Measurements from ENCODE around the gene ANKRD31. TPM values are rescaled to one million over a fixed set of nuclear protein-coding genes. Genes with fewer than 3 reads are reported as not detected.
"Not testable (repeated sequence)": the region's sequence is repeated elsewhere in the genome, so short reads cannot be mapped to it uniquely, and the experiment has no call there.

Gene ANKRD31
- total RNA-seq, 2 donors from 2014 or later, result 0.41 to 3.7 TPM

DNA sequence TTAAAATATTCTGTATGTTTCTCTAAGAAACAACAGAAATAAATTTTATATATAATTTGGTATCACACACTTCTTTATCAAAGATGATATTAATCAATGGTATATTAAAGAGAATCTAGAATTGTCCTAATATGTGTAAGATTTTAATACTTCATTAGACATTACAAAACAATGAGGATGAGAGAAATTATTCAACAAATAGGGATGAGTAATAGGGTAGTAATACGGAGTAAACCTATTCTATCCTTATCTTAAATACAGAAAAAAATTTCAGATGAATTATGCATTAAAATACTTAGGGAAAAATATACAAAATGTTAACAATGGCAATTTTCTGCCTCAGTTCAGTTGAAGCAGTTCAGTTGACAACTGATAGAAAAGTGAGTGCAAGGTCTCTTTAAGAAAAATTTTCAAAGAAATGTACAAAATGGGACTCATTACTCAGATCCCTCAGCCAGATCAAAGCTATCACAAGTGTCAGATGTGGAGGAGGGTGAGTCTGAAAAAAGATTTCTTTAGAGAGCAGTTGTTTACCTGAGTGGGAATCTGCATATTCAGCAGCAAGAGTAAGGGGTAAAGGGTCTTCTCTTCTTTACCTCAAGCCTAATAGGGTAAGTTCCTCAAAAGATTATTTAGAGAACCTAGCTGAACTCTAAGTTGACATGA is 127.6 kb downstream of the ANKRD31 start:
- TF ChIP-seq POLR2AphosphoS5 (IDR thresholded peaks at IDR 0.05) (no peak), POLR2A (IDR thresholded peaks at IDR 0.05) (no peak)
- TF ChIP-seq, protein P1, sequence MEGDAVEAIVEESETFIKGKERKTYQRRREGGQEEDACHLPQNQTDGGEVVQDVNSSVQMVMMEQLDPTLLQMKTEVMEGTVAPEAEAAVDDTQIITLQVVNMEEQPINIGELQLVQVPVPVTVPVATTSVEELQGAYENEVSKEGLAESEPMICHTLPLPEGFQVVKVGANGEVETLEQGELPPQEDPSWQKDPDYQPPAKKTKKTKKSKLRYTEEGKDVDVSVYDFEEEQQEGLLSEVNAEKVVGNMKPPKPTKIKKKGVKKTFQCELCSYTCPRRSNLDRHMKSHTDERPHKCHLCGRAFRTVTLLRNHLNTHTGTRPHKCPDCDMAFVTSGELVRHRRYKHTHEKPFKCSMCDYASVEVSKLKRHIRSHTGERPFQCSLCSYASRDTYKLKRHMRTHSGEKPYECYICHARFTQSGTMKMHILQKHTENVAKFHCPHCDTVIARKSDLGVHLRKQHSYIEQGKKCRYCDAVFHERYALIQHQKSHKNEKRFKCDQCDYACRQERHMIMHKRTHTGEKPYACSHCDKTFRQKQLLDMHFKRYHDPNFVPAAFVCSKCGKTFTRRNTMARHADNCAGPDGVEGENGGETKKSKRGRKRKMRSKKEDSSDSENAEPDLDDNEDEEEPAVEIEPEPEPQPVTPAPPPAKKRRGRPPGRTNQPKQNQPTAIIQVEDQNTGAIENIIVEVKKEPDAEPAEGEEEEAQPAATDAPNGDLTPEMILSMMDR (IDR thresholded peaks at IDR 0.05), result no peak
- Histone ChIP-seq H3K36me3 (no peaks in the 10 kb centered on the region), H3K9me3 (no peaks in the 10 kb centered on the region), H3K4me1 (replicated peaks) (no peaks in the 10 kb centered on the region), H3K27me3 (replicated peaks; ENCODE audit: insufficient read depth) (no peaks in the 10 kb centered on the region), H3K27ac (no peak overlapping the region), H3K4me3 (no peak overlapping the region)
- intact Hi-C loops (cut with DNase I), result no loop called here
- 90% methylated on average over 1 of the region's 1 CpG for WGBS
- no peak for DNase-seq (ENCODE audit: low spot score)

DNA sequence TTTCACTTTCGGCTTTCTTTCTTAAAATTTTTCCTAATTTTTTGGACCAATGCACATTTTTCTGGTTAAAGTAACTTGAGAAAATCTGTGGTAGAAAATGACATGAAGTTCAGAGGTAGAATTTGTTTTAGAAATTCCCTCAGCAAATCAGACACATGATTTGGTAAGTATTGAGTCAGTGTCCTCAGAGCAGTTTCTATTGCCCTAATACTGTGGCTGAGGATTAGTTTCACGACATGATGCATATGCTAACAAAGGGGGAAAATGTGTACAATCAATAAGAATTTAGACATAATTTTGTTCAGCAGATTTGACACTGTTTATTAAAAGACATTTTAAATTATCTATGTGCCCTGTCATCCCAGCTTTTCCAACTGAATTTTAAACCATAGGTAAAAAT is 128.2 kb downstream of the ANKRD31 start:
- intact Hi-C loops (cut with DNase I), result no loop called here
- Histone ChIP-seq H3K9me3 (no peaks in the 10 kb centered on the region), H3K36me3 (no peaks in the 10 kb centered on the region), H3K4me3 (no peak overlapping the region), H3K27ac (no peak overlapping the region), H3K27me3 (replicated peaks; ENCODE audit: insufficient read depth) (no peaks in the 10 kb centered on the region), H3K4me1 (replicated peaks) (no peaks in the 10 kb centered on the region)
- DNase-seq (ENCODE audit: low spot score), result no peak
- WGBS, result 84% methylated on average over 2 of the region's 2 CpGs
- TF ChIP-seq POLR2A (IDR thresholded peaks at IDR 0.05) (no peak), POLR2AphosphoS5 (IDR thresholded peaks at IDR 0.05) (no peak)
- TF ChIP-seq, protein P1 (IDR thresholded peaks at IDR 0.05), result no peak

DNA sequence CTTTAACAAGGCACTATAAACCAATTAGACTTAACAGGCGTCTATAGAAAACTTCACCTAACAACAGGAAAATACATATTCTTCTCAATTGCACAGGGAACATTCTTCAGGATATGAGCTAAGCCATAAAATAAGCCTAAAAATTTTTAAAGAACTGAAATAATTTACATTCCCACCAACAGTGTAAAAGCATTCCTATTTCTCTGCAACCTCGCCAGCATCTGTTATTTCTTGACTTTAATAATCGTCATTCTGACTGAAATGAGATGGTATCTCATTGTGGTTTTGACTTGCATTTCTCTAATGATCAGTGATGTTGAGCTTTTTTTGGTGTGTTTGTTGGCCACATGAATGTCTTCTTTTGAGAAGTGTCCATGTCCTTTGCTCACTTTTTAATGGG is 140.7 kb downstream of the ANKRD31 start:
- H3K27me3 ChIP-seq (replicated peaks; ENCODE audit: insufficient read depth); H3K27ac ChIP-seq; intact Hi-C loops (cut with DNase I); H3K36me3 ChIP-seq; H3K9me3 ChIP-seq; H3K4me1 ChIP-seq (replicated peaks); DNase-seq (ENCODE audit: low spot score); H3K4me3 ChIP-seq: not testable (repeated sequence)
- WGBS, result 17% methylated on average over 3 of the region's 3 CpGs

DNA sequence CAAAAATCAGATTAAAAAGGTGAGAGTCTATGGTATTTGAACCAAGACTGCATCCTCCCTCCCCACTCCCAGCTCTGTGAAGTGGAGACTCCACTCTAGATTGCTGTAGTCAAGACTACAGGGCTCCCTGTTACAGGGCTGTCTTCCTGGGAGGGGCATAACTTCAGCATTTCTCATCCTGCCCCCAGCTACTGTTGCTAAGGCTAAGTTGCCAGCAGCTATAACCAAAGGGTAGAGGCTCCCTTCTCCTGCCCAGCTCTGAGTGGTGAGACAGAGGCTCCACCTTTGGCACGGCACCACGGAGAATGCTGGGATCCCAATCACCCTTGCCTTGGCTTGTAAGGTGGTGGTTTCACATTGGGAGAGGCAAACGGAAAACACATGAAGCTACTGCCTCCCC is 145.1 kb downstream of the ANKRD31 start:
- WGBS, result 79% methylated on average over 3 of the region's 3 CpGs
- TF ChIP-seq, protein P1 (IDR thresholded peaks at IDR 0.05), result no peak
- TF ChIP-seq POLR2A (IDR thresholded peaks at IDR 0.05) (no peak), POLR2AphosphoS5 (IDR thresholded peaks at IDR 0.05) (no peak)

DNA sequence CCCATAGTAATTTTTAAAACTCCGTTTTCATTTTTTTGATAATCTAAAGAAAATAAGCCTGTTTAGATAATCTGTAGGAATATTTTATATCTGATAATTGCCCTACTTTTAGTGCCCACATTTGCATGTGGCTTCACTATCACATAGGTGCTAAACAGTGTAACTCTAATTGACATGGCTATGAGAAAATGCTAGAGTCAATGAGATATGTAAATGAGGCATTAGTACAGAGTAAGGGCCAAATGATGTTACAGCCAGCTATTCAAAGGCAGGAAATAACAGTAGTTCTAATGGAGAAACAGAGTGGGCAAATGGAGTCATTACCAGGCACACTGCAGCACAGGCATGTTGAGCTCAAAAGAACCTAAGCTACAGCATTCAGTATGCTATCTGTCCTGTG is 147.0 kb downstream of the ANKRD31 start:
- intact Hi-C loops (cut with DNase I), result no loop called here
- WGBS, result 78% methylated on average over 1 of the region's 1 CpG
- Histone ChIP-seq H3K36me3 (no peaks in the 10 kb centered on the region), H3K9me3 (no peaks in the 10 kb centered on the region), H3K4me1 (replicated peaks) (no peaks in the 10 kb centered on the region), H3K27ac (no peak overlapping the region), H3K4me3 (no peak overlapping the region), H3K27me3 (replicated peaks; ENCODE audit: insufficient read depth) (no peaks in the 10 kb centered on the region)
- TF ChIP-seq, protein P1 (IDR thresholded peaks at IDR 0.05), result no peak
- TF ChIP-seq POLR2A (IDR thresholded peaks at IDR 0.05) (no peak), POLR2AphosphoS5 (IDR thresholded peaks at IDR 0.05) (no peak)
- DNase-seq (ENCODE audit: low spot score), result no peak

More for the DNA sequence above, 145.1 kb downstream of the ANKRD31 start:
- Histone ChIP-seq H3K27ac (no peak overlapping the region), H3K4me1 (replicated peaks) (no peaks in the 10 kb centered on the region), H3K27me3 (replicated peaks; ENCODE audit: insufficient read depth) (no peaks in the 10 kb centered on the region), H3K9me3 (no peaks in the 10 kb centered on the region), H3K36me3 (no peaks in the 10 kb centered on the region), H3K4me3 (no peak overlapping the region)
- intact Hi-C loops (cut with DNase I), result no loop called here
- no peak for DNase-seq (ENCODE audit: low spot score)

Measured in prostate gland (tissue), 2 donors.